Measurements from ENCODE around the gene KSR2.

DNA sequence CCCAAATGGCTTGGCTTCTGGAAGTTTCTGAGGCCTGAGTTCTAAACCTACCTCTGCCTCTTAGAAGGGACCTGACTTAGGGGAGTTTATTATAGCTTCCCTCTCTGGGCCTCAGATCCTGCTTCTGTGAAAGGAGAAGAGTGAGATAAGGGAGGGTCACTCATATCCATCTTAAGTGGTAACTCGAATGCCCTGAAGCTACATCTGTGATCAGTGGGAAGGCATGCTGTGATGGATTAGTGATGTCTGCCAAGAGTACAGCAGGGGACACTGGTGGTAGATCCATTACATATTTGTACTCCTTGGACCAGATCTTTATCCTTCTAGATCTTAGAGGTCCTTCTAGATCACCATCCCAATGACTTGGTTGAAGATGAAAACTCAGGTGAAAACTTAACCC lies 509.6 kb downstream of the KSR2 start:
- TF ChIP-seq, protein P1, sequence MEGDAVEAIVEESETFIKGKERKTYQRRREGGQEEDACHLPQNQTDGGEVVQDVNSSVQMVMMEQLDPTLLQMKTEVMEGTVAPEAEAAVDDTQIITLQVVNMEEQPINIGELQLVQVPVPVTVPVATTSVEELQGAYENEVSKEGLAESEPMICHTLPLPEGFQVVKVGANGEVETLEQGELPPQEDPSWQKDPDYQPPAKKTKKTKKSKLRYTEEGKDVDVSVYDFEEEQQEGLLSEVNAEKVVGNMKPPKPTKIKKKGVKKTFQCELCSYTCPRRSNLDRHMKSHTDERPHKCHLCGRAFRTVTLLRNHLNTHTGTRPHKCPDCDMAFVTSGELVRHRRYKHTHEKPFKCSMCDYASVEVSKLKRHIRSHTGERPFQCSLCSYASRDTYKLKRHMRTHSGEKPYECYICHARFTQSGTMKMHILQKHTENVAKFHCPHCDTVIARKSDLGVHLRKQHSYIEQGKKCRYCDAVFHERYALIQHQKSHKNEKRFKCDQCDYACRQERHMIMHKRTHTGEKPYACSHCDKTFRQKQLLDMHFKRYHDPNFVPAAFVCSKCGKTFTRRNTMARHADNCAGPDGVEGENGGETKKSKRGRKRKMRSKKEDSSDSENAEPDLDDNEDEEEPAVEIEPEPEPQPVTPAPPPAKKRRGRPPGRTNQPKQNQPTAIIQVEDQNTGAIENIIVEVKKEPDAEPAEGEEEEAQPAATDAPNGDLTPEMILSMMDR (IDR thresholded peaks at IDR 0.05), result no peak
- TF ChIP-seq POLR2A (IDR thresholded peaks at IDR 0.05; ENCODE audit: low read depth), result no peak
